AG09319 (cell line): Measurements from ENCODE around the gene F2RL3.
"Not testable (repeated sequence)": the region's sequence is repeated elsewhere in the genome, so short reads cannot be mapped to it uniquely, and the experiment has no call there.

Experiments used
- DNase-seq: peaks from one replicate; pipeline ENCODE4 v3.0.0-alpha.2; 2010; ENCODE audit warnings: low read depth; ENCODE audit errors: extremely low read depth
- CTCF ChIP-seq: IDR thresholded peaks from 2 replicates; pipeline ENCODE4 v1.5.1; 2011; ENCODE audit warnings: low read depth, mild to moderate bottlenecking, inconsistent platforms, low read length, moderate library complexity

The F2RL3 gene

GRCh38 chr19:16867211-16867610 lies 21.6 kb upstream of the F2RL3 start:
- DNase-seq: no peak

GRCh38 chr19:16868423-16869130 lies 20.2 kb upstream of the F2RL3 start:
- no peak for DNase-seq

More at GRCh38 chr19:16867211-16867610, 21.6 kb upstream of the F2RL3 start:
- no peak for TF ChIP-seq CTCF

GRCh38 chr19:16869331-16869972 lies 19.3 kb upstream of the F2RL3 start:
- no peak for TF ChIP-seq CTCF
- no peak for DNase-seq

More at GRCh38 chr19:16868423-16869130, 20.2 kb upstream of the F2RL3 start:
- TF ChIP-seq CTCF: no peak

GRCh38 chr19:16871871-16872270 lies 16.9 kb upstream of the F2RL3 start:
- DNase-seq: no peak
- TF ChIP-seq CTCF: no peak

GRCh38 chr19:16872728-16873127 lies 16.1 kb upstream of the F2RL3 start:
- TF ChIP-seq CTCF: no peak
- no peak for DNase-seq

- TF ChIP-seq CTCF: no peak
- DNase-seq: no peak
Measured at GRCh38 chr19:16873594-16873993, 15.2 kb upstream of the F2RL3 start.

GRCh38 chr19:16874250-16874977 lies 14.4 kb upstream of the F2RL3 start:
- DNase-seq: no peak
- TF ChIP-seq CTCF: no peak

GRCh38 chr19:16874978-16875299 lies 13.9 kb upstream of the F2RL3 start:
- not testable (repeated sequence) for DNase-seq
